Tibial nerve (tissue), 4 donors: ENCODE measurements around the gene BTBD9. TPM values are rescaled to one million over a fixed set of nuclear protein-coding genes. Genes with fewer than 3 reads are reported as not detected.

Experiments
- DNase-seq, 2 donors: peaks; one replicate each; pipeline ENCODE4 v3.0.0-alpha.2; 2019; ENCODE audit warnings: low spot score in 2 of 2
- H3K27ac ChIP-seq, 4 donors: fragments of 200-600 bp; sonication (generic) in 3 of 4; one replicate each; pipeline ENCODE4 v1.5.1; 2017 to 2019; ENCODE audit warnings: mild to moderate bottlenecking in 1 of 4
- H3K27me3 ChIP-seq, 2 donors: fragments of 200-600 bp; sonication (generic) in 1 of 2; one replicate each; pipeline versions ENCODE4 v1.5.1 to v1.6.0; 2017 to 2019
- H3K36me3 ChIP-seq, 3 donors: fragments of 200-600 bp; sonication (generic); one replicate each; pipeline ENCODE4 v1.5.1; 2018 to 2019
- H3K4me1 ChIP-seq, 4 donors: fragments of 200-600 bp; sonication (generic) in 3 of 4; one replicate each; pipeline ENCODE4 v1.5.1; 2017 to 2019
- H3K4me3 ChIP-seq, 4 donors: fragments of 200-600 bp; sonication (generic) in 3 of 4; one replicate each; pipeline ENCODE4 v1.5.1; 2017 to 2019; ENCODE audit warnings: mild to moderate bottlenecking in 1 of 4, moderate library complexity in 1 of 4
- H3K9me3 ChIP-seq, 4 donors: fragments of 200-600 bp; sonication (generic) in 3 of 4; one replicate each; pipeline ENCODE4 v1.5.1; 2017 to 2019
- EP300 ChIP-seq, 2 donors: sonication (generic); formaldehyde crosslinking; IDR thresholded peaks; one replicate each; pipeline ENCODE4 v1.6.1; 2017; ENCODE audit warnings: antibody characterized with exemption in 2 of 2, mild to moderate bottlenecking in 1 of 2
- POLR2A ChIP-seq, 2 donors: fragments of 450-650 bp; IDR thresholded peaks; one replicate each; pipeline ENCODE4 v1.6.1; 2017; ENCODE audit warnings: antibody characterized with exemption in 2 of 2, mild to moderate bottlenecking in 2 of 2, moderate library complexity in 2 of 2
- WGBS, 2 donors: methylation state at CpG; one replicate each; pipeline ENCODE4 v1.1.5; 2018; 5-methylcytosine and 5-hydroxymethylcytosine counted together
- total RNA-seq, 4 donors: library from RNA; depleted of rRNA; stranded (reverse); fragments of >200 nt; gene quantifications; one replicate each; pipeline ENCODE4 v1.1.0, GENCODE V29; 2016
- TF ChIP-seq, protein P1 (sequence below), 5 experiments: fragments of 200-600 bp in 3 of 5; fragments of 450-650 bp in 2 of 5; sonication (generic) in 3 of 5; IDR thresholded peaks; one replicate each; pipeline ENCODE4 v1.5.1; 2016 to 2019; ENCODE audit warnings: antibody characterized with exemption in 5 of 5, mild to moderate bottlenecking in 3 of 5, moderate library complexity in 2 of 5

Gene BTBD9
- total RNA-seq, 4 donors from 2014 or later, result 7.5 to 23.9 (median 10.7) TPM

DNA sequence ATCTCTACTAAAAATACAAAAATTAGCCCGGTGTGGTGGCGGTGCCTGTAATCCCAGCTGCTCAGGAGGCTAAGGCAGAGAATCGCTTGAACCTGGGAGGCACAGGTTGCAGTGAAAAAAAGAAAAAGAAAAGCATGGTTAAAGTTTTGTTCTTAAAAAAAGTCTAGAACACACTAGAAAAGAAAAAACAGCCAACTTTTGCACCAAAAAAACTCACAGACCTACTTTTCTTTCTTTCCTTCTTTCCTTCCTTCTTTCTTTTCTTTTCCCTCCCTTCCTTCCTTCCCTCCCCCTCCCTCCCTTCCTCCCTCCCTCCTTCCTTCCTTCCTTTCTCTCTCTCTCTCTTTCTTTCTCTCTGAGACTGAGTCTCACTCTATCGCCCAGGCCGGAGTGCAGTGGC, 204.4 kb downstream of the BTBD9 start:
- H3K4me3 ChIP-seq, result no peak overlapping the region
- no peak for DNase-seq
- TF ChIP-seq EP300 (IDR thresholded peaks at IDR 0.05), result no peak
- TF ChIP-seq, protein P1, sequence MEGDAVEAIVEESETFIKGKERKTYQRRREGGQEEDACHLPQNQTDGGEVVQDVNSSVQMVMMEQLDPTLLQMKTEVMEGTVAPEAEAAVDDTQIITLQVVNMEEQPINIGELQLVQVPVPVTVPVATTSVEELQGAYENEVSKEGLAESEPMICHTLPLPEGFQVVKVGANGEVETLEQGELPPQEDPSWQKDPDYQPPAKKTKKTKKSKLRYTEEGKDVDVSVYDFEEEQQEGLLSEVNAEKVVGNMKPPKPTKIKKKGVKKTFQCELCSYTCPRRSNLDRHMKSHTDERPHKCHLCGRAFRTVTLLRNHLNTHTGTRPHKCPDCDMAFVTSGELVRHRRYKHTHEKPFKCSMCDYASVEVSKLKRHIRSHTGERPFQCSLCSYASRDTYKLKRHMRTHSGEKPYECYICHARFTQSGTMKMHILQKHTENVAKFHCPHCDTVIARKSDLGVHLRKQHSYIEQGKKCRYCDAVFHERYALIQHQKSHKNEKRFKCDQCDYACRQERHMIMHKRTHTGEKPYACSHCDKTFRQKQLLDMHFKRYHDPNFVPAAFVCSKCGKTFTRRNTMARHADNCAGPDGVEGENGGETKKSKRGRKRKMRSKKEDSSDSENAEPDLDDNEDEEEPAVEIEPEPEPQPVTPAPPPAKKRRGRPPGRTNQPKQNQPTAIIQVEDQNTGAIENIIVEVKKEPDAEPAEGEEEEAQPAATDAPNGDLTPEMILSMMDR (IDR thresholded peaks at IDR 0.05), result no peak
- no peak for TF ChIP-seq POLR2A (IDR thresholded peaks at IDR 0.05)
- peaks cover 0 to 11% (median 0%) of the 10 kb centered on the region in 4 donors for H3K9me3 ChIP-seq
- WGBS, 2 donors, result 95 to 98% methylated on average over 5 of the region's 5 CpGs
- H3K27ac ChIP-seq, result no peak overlapping the region
- H3K27me3 ChIP-seq, result no peaks in the 10 kb centered on the region
- H3K4me1 ChIP-seq, result no peaks in the 10 kb centered on the region
- H3K36me3 ChIP-seq, result no peaks in the 10 kb centered on the region

DNA sequence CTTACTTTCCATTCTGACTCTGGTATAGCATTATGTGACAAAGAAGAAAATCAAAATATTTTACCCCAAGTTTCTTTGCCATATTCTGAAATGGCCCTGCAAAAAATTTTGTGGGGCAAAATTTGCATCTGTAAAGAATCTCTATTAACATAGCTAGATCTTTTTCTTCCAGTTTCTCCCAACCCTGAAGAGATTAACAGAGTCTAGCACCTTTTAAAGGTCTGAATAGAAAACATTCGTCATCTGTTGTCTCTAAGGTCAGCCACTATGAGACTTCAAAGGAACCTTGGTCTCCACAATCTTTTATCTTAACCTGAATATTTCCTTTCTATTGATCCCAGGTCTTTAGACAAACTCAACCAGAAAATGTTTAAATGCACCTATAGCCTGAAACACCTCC, 205.7 kb downstream of the BTBD9 start:
- Histone ChIP-seq H3K4me3 (no peak overlapping the region), H3K9me3 (peaks cover 0 to 11% (median 0%) of the 10 kb centered on the region in 4 donors), H3K27me3 (no peaks in the 10 kb centered on the region), H3K27ac (no peak overlapping the region), H3K36me3 (no peaks in the 10 kb centered on the region), H3K4me1 (no peaks in the 10 kb centered on the region)
- no peak for DNase-seq
- 97% methylated on average over 1 of the region's 1 CpG for WGBS, 2 donors
- TF ChIP-seq, protein P1 (IDR thresholded peaks at IDR 0.05), result no peak

DNA sequence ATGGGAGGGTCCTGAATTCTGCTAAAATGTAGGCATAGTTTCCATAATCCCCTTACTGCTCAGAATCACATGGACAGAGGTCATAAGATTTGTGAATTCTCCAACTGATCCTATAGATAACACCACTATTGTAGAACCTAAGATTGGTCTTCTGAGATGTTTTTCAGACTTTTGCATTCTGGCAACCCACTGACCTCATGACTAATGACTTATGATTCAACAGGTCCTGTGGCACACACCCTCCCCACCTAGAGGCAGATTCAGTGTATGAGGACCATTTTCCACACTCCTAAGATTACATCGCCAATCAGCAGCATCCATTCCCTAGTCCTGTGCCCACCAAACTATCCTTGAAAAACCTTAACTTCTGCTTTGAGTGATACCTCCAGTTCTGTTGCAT, 207.2 kb downstream of the BTBD9 start:
- Histone ChIP-seq H3K27ac (no peak overlapping the region), H3K9me3 (peaks cover 0 to 11% (median 0%) of the 10 kb centered on the region in 4 donors), H3K36me3 (no peaks in the 10 kb centered on the region), H3K4me3 (no peak overlapping the region), H3K27me3 (no peaks in the 10 kb centered on the region), H3K4me1 (no peaks in the 10 kb centered on the region)
- no peak for DNase-seq
- WGBS, 2 donors, result 100% methylated on average over 1 of the region's 1 CpG
- TF ChIP-seq EP300 (IDR thresholded peaks at IDR 0.05), result no peak
- TF ChIP-seq POLR2A (IDR thresholded peaks at IDR 0.05), result no peak
- TF ChIP-seq, protein P1 (IDR thresholded peaks at IDR 0.05), result no peak

DNA sequence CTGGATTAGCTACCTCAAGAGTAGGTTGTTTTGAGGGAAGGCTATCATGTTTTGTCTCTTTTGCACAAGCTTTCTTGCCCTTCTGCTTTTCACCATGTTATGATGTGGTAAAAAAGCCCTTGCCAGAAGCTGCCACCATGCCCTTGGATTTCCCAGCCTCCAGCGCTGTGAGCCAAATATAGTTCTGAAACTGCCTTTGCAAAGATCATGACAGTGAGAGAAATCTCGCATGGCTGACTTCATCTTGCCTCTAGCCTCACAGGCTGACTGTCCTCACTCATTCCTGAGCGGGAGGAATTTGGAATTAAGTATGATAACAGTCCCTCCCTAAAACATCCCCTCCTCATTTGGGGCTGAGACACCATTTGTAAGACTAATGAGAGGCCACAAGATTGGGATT, 207.7 kb downstream of the BTBD9 start:
- no peak for DNase-seq
- Histone ChIP-seq H3K9me3 (peaks cover 0 to 11% (median 0%) of the 10 kb centered on the region in 4 donors), H3K4me3 (no peak overlapping the region), H3K36me3 (no peaks in the 10 kb centered on the region), H3K27ac (no peak overlapping the region), H3K4me1 (no peaks in the 10 kb centered on the region), H3K27me3 (no peaks in the 10 kb centered on the region)
- TF ChIP-seq EP300 (IDR thresholded peaks at IDR 0.05), result no peak
- TF ChIP-seq POLR2A (IDR thresholded peaks at IDR 0.05), result no peak
- TF ChIP-seq, protein P1 (IDR thresholded peaks at IDR 0.05), result no peak
- WGBS, 2 donors, result 89 to 98% methylated on average over 3 of the region's 3 CpGs

DNA sequence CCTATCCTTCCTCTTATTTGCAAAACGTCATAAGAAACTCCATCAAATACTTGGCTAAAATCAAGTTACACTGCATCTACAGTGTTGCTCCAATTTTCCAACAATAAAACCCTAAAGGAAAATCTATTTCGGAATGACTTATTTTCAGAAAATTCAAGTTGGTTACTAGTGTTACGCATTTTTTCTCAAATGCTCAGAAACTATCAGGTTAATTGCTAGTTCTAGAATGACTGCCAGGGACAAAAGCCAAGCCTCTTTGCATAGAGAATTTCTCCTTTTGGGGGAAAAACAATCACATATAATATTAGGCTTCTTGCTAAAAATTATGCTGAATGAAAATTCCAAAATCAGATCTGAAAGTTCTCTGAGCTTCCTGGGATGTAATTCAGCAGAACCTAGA, 210.2 kb downstream of the BTBD9 start:
- WGBS, 2 donors, result 83 to 92% methylated on average over 3 of the region's 3 CpGs
- Histone ChIP-seq H3K36me3 (no peaks in the 10 kb centered on the region), H3K9me3 (peaks cover 0 to 11% (median 0%) of the 10 kb centered on the region in 4 donors), H3K4me1 (no peaks in the 10 kb centered on the region), H3K27me3 (no peaks in the 10 kb centered on the region), H3K27ac (no peak overlapping the region), H3K4me3 (no peak overlapping the region)
- DNase-seq, result no peak
- TF ChIP-seq POLR2A (IDR thresholded peaks at IDR 0.05), result no peak
- TF ChIP-seq EP300 (IDR thresholded peaks at IDR 0.05), result no peak
- TF ChIP-seq, protein P1 (IDR thresholded peaks at IDR 0.05), result no peak
